SIG-M5 treated with dmso at 0.1 percent for 504 hours (cell line): ENCODE measurements around the gene RET.
"Not testable (repeated sequence)": the region's sequence is repeated elsewhere in the genome, so short reads cannot be mapped to it uniquely, and the experiment has no call there.

Experiments
- DNase-seq: peaks from one replicate; lab custom pipeline; 2025; ENCODE audit not compliant: unreplicated experiment; lab: John Stamatoyannopoulos, UW

Gene RET

DNA sequence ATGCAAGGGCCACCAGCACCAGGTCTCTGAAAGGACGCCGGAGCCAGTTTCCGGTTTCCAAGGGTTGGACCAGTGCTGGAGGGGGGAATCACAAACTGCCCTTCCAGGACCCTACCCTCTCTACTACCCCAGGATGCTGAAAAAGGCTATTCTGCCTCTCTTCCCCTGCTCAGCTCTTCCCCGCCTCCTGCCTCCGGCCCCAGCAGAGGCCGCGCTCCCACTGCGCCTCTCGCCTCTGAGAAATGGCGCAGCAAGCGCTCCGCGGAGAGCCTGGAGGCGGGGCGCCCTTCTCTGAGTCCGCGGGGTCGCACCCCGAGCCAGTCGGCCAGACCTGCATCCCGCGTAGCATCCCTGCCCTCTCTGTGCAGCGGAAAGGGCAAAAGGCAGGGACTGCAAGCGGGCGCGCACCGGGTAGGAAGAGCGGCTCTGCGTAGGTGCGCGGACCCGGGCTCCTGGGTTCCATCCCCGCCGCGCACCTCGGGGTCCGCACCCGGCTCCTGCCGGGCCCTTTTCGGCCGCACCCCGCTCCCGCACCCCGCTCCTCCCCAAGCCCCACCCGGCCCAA lies 476 bp upstream of the RET start:
- DNase-seq, result no peak

DNA sequence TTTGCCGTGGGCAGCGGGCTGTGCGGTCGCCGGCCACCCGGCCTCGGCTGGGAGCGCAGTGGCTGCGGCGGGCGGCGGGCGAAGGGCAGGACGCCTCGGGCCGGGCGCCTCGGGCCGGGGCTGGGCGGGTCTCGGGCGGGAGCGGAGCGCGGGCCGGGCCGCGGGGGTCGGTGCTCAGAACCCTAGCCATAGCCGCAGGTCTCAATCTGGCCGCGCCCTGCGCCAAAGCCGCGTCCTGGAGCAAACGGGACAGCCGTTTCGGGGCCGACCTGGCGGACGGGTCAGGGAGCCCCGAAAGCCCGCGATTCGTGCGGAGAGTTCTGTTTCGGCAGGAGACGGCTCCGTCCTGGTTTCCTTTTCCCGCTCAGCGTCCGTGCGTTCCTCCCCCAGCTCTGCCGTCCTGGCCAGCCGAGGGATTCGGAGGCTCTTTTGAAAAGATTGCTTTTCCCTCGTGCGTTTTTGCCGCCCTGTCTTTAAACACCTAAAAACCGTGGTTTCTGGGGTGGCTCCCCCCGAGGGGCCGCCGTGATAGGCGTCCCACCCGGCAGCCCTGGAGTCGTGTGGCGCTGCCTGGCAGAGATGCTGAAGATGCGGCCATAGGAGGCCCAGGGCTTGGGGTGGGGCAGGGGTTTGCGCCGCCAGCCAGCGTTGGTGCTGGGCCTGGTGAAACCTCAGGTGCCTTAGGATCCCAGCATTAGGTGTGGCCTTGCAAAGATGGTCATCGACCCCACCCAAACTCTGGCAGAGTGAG lies 727 bp downstream of the RET start:
- no peak for DNase-seq

DNA sequence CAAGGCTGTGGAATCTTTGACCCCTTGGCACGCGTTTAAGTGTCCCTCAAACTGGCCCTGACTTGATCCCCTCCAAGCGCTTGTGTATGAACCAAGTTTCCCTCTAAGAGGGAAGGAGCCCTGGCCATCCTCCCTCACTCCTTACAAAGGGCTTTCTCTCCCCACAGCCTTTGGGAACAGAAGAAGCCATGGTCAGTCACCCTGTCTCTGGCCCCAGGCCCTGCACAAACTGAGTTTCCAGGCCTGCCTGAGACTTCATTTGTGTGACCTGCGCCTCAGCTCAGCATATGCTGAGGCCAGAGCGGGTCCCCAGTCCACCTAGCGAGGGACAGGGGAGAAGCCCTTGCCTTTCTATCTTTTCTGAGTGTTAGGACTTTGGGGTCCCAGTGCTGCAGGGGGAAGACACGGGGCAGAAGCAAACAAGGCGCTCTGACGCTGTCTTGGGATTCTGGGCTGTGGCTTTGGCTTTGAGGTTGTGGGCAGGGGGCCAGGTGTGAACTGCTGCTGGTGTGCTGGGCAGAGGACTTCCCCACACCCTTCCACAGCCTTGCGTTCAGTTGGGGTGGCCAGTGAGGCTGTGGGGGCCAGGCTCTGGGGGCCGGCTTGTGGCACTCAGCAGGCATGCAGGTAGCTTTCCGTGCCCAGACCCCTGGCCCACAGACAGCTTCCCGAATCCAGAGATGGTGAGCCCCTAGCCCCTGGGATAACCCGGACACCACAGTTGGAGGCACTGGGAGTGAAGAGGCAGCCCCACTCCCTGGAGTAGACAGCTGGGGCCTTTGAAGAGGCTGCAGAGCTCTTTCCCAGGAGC lies 1.5 kb downstream of the RET start:
- DNase-seq, result no peak

- peak; percentile 13 for DNase-seq
Measured at GRCh38 chr10:43078986-43079273, 2.1 kb downstream of the RET start.

DNA sequence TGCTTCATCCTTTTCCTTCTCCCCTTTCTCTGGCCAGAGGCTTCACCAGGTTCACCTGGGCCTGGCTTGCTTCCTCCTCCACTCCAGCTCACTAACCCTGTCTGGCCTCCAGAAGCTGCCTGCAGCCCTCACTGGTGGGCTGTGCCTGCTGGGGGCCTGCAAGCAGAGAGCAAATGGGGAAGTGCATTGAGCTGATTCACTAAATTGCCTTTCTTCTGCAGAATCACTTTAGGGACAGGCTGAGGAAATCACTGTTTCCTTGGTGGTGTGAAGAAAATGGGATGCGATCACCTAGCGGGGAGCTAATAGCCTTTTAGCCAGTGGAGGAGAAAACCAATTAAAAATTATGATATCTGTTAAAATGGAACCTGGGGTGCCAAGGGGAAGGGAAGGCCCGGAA lies 3.0 kb downstream of the RET start:
- peak; percentile 23 for DNase-seq

GRCh38 chr10:43082087-43082486 lies 5.2 kb downstream of the RET start:
- DNase-seq, result no peak

DNA sequence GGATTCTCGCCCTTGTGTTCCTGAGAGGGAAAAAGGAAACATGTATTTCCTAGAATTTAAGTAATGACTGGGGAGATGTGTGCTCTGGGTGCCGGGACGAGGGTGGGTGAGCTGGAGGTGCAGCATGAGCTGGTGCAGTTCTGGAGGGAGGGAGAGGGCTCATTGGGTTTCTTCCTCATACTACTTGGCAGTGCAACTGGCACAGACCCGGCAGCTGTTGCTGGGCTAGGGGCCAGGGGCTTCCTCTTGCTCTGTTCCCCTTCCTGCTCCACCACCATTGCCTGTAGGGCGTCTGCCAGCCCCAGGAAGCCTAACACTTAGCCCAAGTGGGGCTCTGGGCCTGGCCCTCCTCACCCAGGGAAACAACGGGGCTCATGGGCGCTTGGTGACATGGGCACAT lies 5.9 kb downstream of the RET start:
- no peak for DNase-seq

DNA sequence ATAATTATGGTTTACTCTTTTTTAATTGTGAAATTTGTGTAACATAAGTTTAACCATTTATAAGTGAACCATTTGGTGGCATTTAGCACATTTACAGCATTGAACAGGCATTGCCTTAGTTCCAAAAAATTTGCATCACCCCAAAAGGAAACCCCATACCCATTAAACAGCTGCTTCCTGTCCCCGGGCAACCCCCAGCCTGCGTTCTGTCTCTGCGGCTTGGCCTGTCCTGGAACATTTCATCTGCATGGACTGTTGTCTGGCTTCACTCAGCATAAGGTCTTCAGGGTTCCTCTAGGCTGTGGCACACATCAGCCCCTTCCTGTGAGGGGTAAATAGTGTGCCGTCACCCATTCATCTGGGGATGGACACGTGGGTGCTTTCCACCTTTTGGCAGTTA lies 6.9 kb downstream of the RET start:
- DNase-seq, result no peak

- DNase-seq, result no peak
Measured at GRCh38 chr10:43084812-43085211, 7.9 kb downstream of the RET start.

GRCh38 chr10:43086321-43086942 lies 9.6 kb downstream of the RET start:
- DNase-seq, result no peak

DNA sequence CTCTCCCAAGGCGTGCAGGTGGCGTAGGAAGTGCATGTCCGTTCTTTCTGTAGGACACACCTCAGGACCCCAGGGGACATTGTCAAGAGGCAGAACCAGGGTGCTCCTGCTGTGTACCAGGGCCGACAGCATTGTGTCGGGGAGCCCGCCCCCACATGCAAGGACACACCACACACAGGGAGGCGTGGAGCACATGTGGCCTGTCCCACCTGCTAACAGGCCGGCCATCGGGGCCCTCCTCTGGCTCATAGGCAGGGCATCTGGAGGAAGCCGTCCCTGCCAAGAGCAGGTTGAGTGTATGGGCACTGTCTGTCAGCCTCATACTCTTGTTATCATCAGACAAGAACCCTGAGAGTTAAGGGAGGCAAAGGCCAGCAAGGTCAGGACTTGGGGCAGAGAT lies 12.7 kb downstream of the RET start:
- no peak for DNase-seq

- DNase-seq, result no peak
Measured at GRCh38 chr10:43090188-43090587, 13.3 kb downstream of the RET start.

DNA sequence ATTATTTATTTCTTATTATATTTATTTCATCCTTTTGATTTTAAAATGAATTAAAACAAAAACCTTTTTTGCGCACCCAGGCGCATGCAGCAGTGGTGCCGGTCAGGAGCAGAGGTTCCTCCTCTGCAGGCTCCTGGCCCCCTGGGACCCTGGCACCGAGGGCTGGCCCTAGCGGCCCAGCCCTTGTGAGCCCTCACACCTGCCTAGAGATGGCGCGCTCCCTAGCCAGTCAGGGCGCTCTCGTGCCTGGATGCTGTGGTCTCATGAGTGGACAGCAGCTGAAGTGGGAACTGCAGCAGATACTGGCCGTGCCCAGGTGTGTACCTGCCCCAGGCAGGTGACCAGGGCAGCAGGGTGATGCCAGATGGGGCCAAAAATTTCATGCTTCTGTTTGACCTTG lies 13.8 kb downstream of the RET start:
- no peak for DNase-seq

DNA sequence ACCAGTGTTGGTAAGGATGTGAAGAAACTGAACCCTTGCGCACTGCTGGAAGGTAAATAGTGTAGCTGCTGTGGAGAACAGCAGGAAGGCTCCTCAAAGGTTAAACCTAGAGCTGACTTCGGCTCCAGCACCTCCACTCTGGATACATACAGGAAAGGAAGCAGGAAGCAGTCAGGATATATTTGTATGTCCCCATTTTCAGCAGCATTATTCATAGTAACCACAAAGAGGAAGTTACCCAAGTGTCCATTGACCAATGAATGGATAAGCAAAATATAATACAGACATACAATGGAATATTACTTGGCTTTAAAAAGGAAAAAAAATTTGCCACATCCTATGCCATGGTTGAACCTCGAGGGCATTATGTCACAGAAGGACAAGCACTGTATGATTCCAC lies 15.0 kb downstream of the RET start:
- DNase-seq, result peak; percentile 80

GRCh38 chr10:43093423-43094076 lies 16.7 kb downstream of the RET start:
- DNase-seq, result peak; percentile 25

GRCh38 chr10:43094085-43094484 lies 17.2 kb downstream of the RET start:
- no peak for DNase-seq

DNA sequence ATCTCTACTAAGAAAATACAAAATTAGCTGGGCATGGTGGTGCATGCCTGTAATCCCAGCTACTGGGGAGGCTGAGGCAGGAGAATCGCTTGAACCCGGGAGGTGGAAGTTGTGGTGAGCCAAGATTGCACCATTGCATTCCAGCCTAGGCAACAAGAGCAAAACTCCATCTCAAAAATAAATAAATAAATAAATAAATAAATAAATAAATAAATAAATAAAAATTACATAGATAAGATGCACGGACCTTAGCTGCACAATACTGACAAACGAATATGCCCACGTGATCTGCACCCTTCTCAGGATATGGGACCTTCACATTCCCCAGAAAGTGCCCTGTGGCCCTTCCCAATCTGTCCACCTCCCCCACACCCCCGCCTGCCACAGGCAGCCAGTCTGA lies 22.5 kb downstream of the RET start:
- DNase-seq, result not testable (repeated sequence)

GRCh38 chr10:43099928-43100327 lies 23.1 kb downstream of the RET start:
- no peak for DNase-seq

- no peak for DNase-seq
Measured at GRCh38 chr10:43100366-43100765, 23.5 kb downstream of the RET start.

- DNase-seq, result no peak
Measured at GRCh38 chr10:43102063-43102828, 25.4 kb downstream of the RET start.
